Astrocyte (in vitro differentiated cells and primary cell): Measurements from ENCODE around the gene FAM240A. TPM values are rescaled to one million over a fixed set of nuclear protein-coding genes. Genes with fewer than 3 reads are reported as not detected.

Experiments
- DNase-seq: peaks from one replicate; pipeline ENCODE4 v3.0.0-alpha.2; 2010; ENCODE audit warnings: low read depth
- FAIRE-seq: peaks from 2 replicates; lab custom pipeline; 2011; peaks lifted over from hg19 to GRCh38; lab: Jason Lieb, UNC
- H2AFZ ChIP-seq: 2 replicates; pipeline ENCODE4 v1.6.0; 2012; ENCODE audit warnings: low read depth, low read length, inconsistent platforms
- H3K27ac ChIP-seq: 2 replicates; pipeline ENCODE4 v1.5.1; 2011; ENCODE audit warnings: low read depth, low read length, inconsistent platforms
- H3K27me3 ChIP-seq: 2 replicates; pipeline ENCODE4 v1.6.0; 2011; ENCODE audit warnings: low read length, inconsistent platforms; ENCODE audit not compliant: insufficient read depth
- H3K36me3 ChIP-seq: 2 replicates; pipeline ENCODE4 v1.5.1; 2011; ENCODE audit warnings: low read length, inconsistent platforms; ENCODE audit not compliant: insufficient read depth
- H3K4me1 ChIP-seq: 2 replicates; pipeline ENCODE4 v1.5.1; 2011; ENCODE audit warnings: low read length, inconsistent platforms; ENCODE audit not compliant: insufficient read depth
- H3K4me2 ChIP-seq: 2 replicates; pipeline ENCODE4 v1.6.0; 2012; ENCODE audit warnings: low read length, inconsistent platforms
- H3K4me3 ChIP-seq: 2 replicates; pipeline ENCODE4 v1.5.1; 2011; ENCODE audit warnings: low read depth, mild to moderate bottlenecking, low read length, inconsistent platforms; ENCODE audit not compliant: insufficient read depth
- H3K79me2 ChIP-seq: 2 replicates; pipeline ENCODE4 v1.6.0; 2012; ENCODE audit warnings: mild to moderate bottlenecking, low read length, inconsistent platforms; ENCODE audit not compliant: insufficient read depth
- H3K9ac ChIP-seq: 2 replicates; pipeline ENCODE4 v1.6.0; 2012; ENCODE audit warnings: mild to moderate bottlenecking, low read length, inconsistent platforms
- H3K9me3 ChIP-seq: 2 replicates; pipeline ENCODE4 v1.5.1; 2012; ENCODE audit warnings: low read depth, mild to moderate bottlenecking, low read length, inconsistent platforms; ENCODE audit not compliant: insufficient read depth
- H4K20me1 ChIP-seq: 2 replicates; pipeline ENCODE4 v1.6.0; 2012; ENCODE audit warnings: low read length, inconsistent platforms; ENCODE audit not compliant: insufficient read depth
- H3K27ac Mint-ChIP-seq: one replicate; pipeline ENCODE4 v1.8.0; 2021; ENCODE audit warnings: mild to moderate bottlenecking, mixed read lengths; ENCODE audit not compliant: unreplicated experiment
- H3K27me3 Mint-ChIP-seq: one replicate; pipeline ENCODE4 v1.8.0; 2021; ENCODE audit warnings: low read depth, mixed read lengths; ENCODE audit not compliant: unreplicated experiment
- H3K36me3 Mint-ChIP-seq: one replicate; pipeline ENCODE4 v1.8.0; 2021; ENCODE audit warnings: low read depth, mixed read lengths; ENCODE audit not compliant: unreplicated experiment
- H3K4me1 Mint-ChIP-seq: one replicate; pipeline ENCODE4 v1.8.0; 2021; ENCODE audit warnings: low read depth, mixed read lengths; ENCODE audit not compliant: unreplicated experiment
- H3K4me3 Mint-ChIP-seq: one replicate; pipeline ENCODE4 v1.8.0; 2021; ENCODE audit warnings: mild to moderate bottlenecking, moderate library complexity, mixed read lengths; ENCODE audit not compliant: unreplicated experiment
- H3K9me3 Mint-ChIP-seq: one replicate; pipeline ENCODE4 v1.8.0; 2021; ENCODE audit warnings: mild to moderate bottlenecking, mixed read lengths; ENCODE audit not compliant: unreplicated experiment
- CTCF ChIP-seq: IDR thresholded peaks from 2 replicates; pipeline ENCODE4 v1.5.1; 2011; ENCODE audit warnings: low read depth, mild to moderate bottlenecking, inconsistent platforms, low read length, moderate library complexity; ENCODE audit not compliant: insufficient read depth
- EZH2 ChIP-seq: IDR thresholded peaks from 2 replicates; pipeline ENCODE4 v1.6.1; 2012; ENCODE audit warnings: mild to moderate bottlenecking, low read length, inconsistent platforms; ENCODE audit not compliant: insufficient read depth
- total RNA-seq: library from RNA; stranded (reverse); gene quantifications from 2 replicates; pipeline ENCODE4 v1.2.1, GENCODE V29; 2021

Gene FAM240A
- total RNA-seq, 1 donor from 2014 or later, result not detected

- Mint-ChIP-seq H3K4me1 (peaks cover 10% of the 10 kb centered on the region), H3K9me3 (no peaks in the 10 kb centered on the region), H3K27ac (no peak overlapping the region), H3K4me3 (no peak overlapping the region), H3K36me3 (no peaks in the 10 kb centered on the region), H3K27me3 (peaks cover 22% of the 10 kb centered on the region)
- no peak overlapping the region for H3K9ac ChIP-seq
- no peak overlapping the region for H3K27ac ChIP-seq
- H3K4me2 ChIP-seq, result no peak overlapping the region
- no peaks in the 10 kb centered on the region for H3K36me3 ChIP-seq
- no peak overlapping the region for H2AFZ ChIP-seq
- TF ChIP-seq EZH2 (no peak), CTCF (no peak)
- no peaks in the 10 kb centered on the region for H3K9me3 ChIP-seq
- no peaks in the 10 kb centered on the region for H3K4me1 ChIP-seq
- no peaks in the 10 kb centered on the region for H3K79me2 ChIP-seq
- peaks cover 22% of the 10 kb centered on the region for H3K27me3 ChIP-seq
- no peaks in the 10 kb centered on the region for H4K20me1 ChIP-seq
- FAIRE-seq (no peak), DNase-seq (no peak)
- H3K4me3 ChIP-seq, result no peak overlapping the region
Observed at GRCh38 chr3:46615976-46616375, 3.7 kb downstream of the FAM240A start.

GRCh38 chr3:46617941-46618340 lies 5.6 kb downstream of the FAM240A start:
- DNase-seq (no peak), FAIRE-seq (no peak)
- Histone ChIP-seq H4K20me1 (no peaks in the 10 kb centered on the region), H3K27me3 (peaks cover 19% of the 10 kb centered on the region), H3K36me3 (no peaks in the 10 kb centered on the region), H3K4me2 (no peak overlapping the region), H2AFZ (no peak overlapping the region), H3K9ac (no peak overlapping the region), H3K27ac (no peak overlapping the region), H3K4me1 (no peaks in the 10 kb centered on the region), H3K4me3 (no peak overlapping the region), H3K9me3 (no peaks in the 10 kb centered on the region), H3K79me2 (no peaks in the 10 kb centered on the region)
- peaks cover 10% of the 10 kb centered on the region for H3K4me1 Mint-ChIP-seq
- TF ChIP-seq CTCF (no peak), EZH2 (no peak)
- no peak overlapping the region for H3K4me3 Mint-ChIP-seq
- no peak overlapping the region for H3K27ac Mint-ChIP-seq
- no peaks in the 10 kb centered on the region for H3K9me3 Mint-ChIP-seq
- H3K36me3 Mint-ChIP-seq, result no peaks in the 10 kb centered on the region
- peaks cover 22% of the 10 kb centered on the region for H3K27me3 Mint-ChIP-seq

- H3K4me3 ChIP-seq, result no peak overlapping the region
- H3K9ac ChIP-seq, result no peak overlapping the region
- Mint-ChIP-seq H3K4me3 (no peak overlapping the region), H3K4me1 (peaks cover 11% of the 10 kb centered on the region), H3K36me3 (no peaks in the 10 kb centered on the region), H3K27ac (peak overlapping the region; percentile 37), H3K9me3 (no peaks in the 10 kb centered on the region), H3K27me3 (peaks cover 20% of the 10 kb centered on the region)
- H3K79me2 ChIP-seq, result no peaks in the 10 kb centered on the region
- DNase-seq (no peak), FAIRE-seq (no peak)
- H3K9me3 ChIP-seq, result no peaks in the 10 kb centered on the region
- no peak overlapping the region for H3K4me2 ChIP-seq
- TF ChIP-seq CTCF (no peak), EZH2 (no peak)
- no peaks in the 10 kb centered on the region for H3K4me1 ChIP-seq
- H3K27me3 ChIP-seq, result peaks cover 15% of the 10 kb centered on the region
- H4K20me1 ChIP-seq, result no peaks in the 10 kb centered on the region
- H3K27ac ChIP-seq, result no peak overlapping the region
- H3K36me3 ChIP-seq, result no peaks in the 10 kb centered on the region
- H2AFZ ChIP-seq, result no peak overlapping the region
Observed at GRCh38 chr3:46619845-46620778, 7.8 kb downstream of the FAM240A start.
